Hepatocyte (in vitro differentiated cells): ENCODE measurements around the gene BTN1A1. TPM values are rescaled to one million over a fixed set of nuclear protein-coding genes. Genes with fewer than 3 reads are reported as not detected.

Experiments
- DNase-seq: peaks from one replicate; pipeline ENCODE4 v3.0.0-alpha.2; 2016; ENCODE audit warnings: low spot score
- H2AFZ ChIP-seq: fragments of 200-600 bp; sonication (generic); 2 replicates; pipeline ENCODE4 v1.6.0; 2016; ENCODE audit warnings: antibody characterized with exemption, mild to moderate bottlenecking
- H3K27ac ChIP-seq: fragments of 200-600 bp; sonication (generic); 2 replicates; pipeline ENCODE4 v1.5.1; 2016; ENCODE audit warnings: mild to moderate bottlenecking
- H3K27me3 ChIP-seq: fragments of 200-600 bp; sonication (generic); 2 replicates; pipeline ENCODE4 v1.6.1; 2016
- H3K36me3 ChIP-seq: fragments of 200-600 bp; sonication (generic); replicated peaks from 2 replicates; pipeline ENCODE4 v1.5.1; 2016; ENCODE audit warnings: low read depth; ENCODE audit not compliant: insufficient read depth
- H3K4me1 ChIP-seq: fragments of 200-600 bp; sonication (generic); 2 replicates; pipeline ENCODE4 v1.5.1; 2016; ENCODE audit warnings: mild to moderate bottlenecking, moderate library complexity; ENCODE audit not compliant: insufficient read depth
- H3K4me2 ChIP-seq: fragments of 200-600 bp; sonication (generic); 2 replicates; pipeline ENCODE4 v1.6.0; 2016
- H3K4me3 ChIP-seq: fragments of 200-600 bp; sonication (generic); 2 replicates; pipeline ENCODE4 v1.5.1; 2016; ENCODE audit warnings: mild to moderate bottlenecking
- H3K79me2 ChIP-seq: fragments of 200-600 bp; sonication (generic); 2 replicates; pipeline ENCODE4 v1.6.0; 2017; ENCODE audit warnings: mild to moderate bottlenecking
- H3K9me2 ChIP-seq: fragments of 200-600 bp; sonication (generic); replicated peaks from 2 replicates; pipeline ENCODE4 v1.6.0; 2017; ENCODE audit warnings: mild to moderate bottlenecking; ENCODE audit not compliant: insufficient read depth
- H3K9me3 ChIP-seq: fragments of 200-600 bp; sonication (generic); 2 replicates; pipeline ENCODE4 v1.5.1; 2016; ENCODE audit warnings: low read depth, mild to moderate bottlenecking
- H4K20me1 ChIP-seq: fragments of 200-600 bp; sonication (generic); 2 replicates; pipeline ENCODE4 v1.6.0; 2016; ENCODE audit warnings: mild to moderate bottlenecking; ENCODE audit not compliant: insufficient read depth, poor library complexity, severe bottlenecking
- CTCF ChIP-seq: fragments of 200-600 bp; sonication (generic); IDR thresholded peaks from 2 replicates; pipeline ENCODE4 v1.5.1; 2016; ENCODE audit warnings: antibody characterized with exemption, mild to moderate bottlenecking; ENCODE audit not compliant: poor library complexity
- EZH2 ChIP-seq: fragments of 200-600 bp; sonication (generic); IDR thresholded peaks from 2 replicates; pipeline ENCODE4 v1.6.1; 2016; ENCODE audit warnings: antibody characterized with exemption, mild to moderate bottlenecking, borderline replicate concordance
- EZH2phosphoT487 ChIP-seq: fragments of 200-600 bp; sonication (generic); IDR thresholded peaks from one replicate; pipeline ENCODE4 v1.6.1; 2018; ENCODE audit warnings: antibody characterized with exemption, mild to moderate bottlenecking, low read depth, moderate library complexity; ENCODE audit not compliant: unreplicated experiment, severe bottlenecking
- WGBS: methylation state at CpG from one replicate; pipeline ENCODE4 v1.1.6; 2016; ENCODE audit warnings: low lambda C conversion rate; ENCODE audit errors: missing lambda C conversion rate; 5-methylcytosine and 5-hydroxymethylcytosine counted together
- polyA plus RNA-seq: library from polyadenylated mRNA; unstranded; fragments of >200 nt; fragmentation: Nextera tagmentation; extraction: Ambion mirVana; gene quantifications from 2 replicates; pipeline ENCODE4 v1.2.1, GENCODE V29; 2016
- total RNA-seq: library from RNA; depleted of rRNA; stranded (reverse); fragments of >200 nt; gene quantifications from 2 replicates; pipeline ENCODE4 v1.2.3, GENCODE V29; 2014

The BTN1A1 gene
- total and polyA plus RNA-seq, 2 experiments from 2014 or later, result 0.59 to 0.60 TPM

DNA sequence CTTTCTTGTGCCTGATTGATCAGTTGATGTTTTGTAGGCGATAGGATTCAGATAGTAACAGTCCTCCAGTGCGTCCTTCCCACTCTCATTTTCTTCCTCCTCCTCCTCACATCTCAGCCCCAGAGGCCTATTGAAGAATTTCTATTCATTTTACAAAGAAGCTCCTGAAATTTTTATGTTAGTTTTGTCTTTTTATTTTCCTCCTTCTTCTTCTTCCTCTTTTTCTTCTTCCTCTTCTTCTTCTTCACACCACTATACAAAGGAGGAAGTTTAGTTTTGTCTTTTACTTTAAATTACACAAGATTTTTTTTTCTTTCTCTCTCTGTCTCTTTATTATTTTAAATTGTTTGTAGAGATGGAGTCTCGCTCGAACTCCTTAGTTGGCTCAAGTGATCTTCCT is 23.2 kb upstream of the BTN1A1 start:
- H2AFZ ChIP-seq, result no peak overlapping the region
- no peak overlapping the region for H3K4me3 ChIP-seq
- peaks cover 16% of the 10 kb centered on the region for H3K4me1 ChIP-seq
- DNase-seq, result no peak
- no peaks in the 10 kb centered on the region for H3K9me3 ChIP-seq
- H3K4me2 ChIP-seq, result no peak overlapping the region
- H3K79me2 ChIP-seq, result no peaks in the 10 kb centered on the region
- no peaks in the 10 kb centered on the region for H3K36me3 ChIP-seq
- no peak for TF ChIP-seq EZH2phosphoT487
- TF ChIP-seq CTCF, result no peak
- TF ChIP-seq EZH2, result no peak
- no peaks in the 10 kb centered on the region for H3K9me2 ChIP-seq
- H4K20me1 ChIP-seq, result no peaks in the 10 kb centered on the region
- WGBS, result 92% methylated on average over 4 of the region's 4 CpGs
- H3K27me3 ChIP-seq, result no peaks in the 10 kb centered on the region
- no peak overlapping the region for H3K27ac ChIP-seq

- H3K27me3 ChIP-seq, result no peaks in the 10 kb centered on the region
- H3K9me2 ChIP-seq, result no peaks in the 10 kb centered on the region
- H3K79me2 ChIP-seq, result no peaks in the 10 kb centered on the region
- H3K4me1 ChIP-seq, result peaks cover 16% of the 10 kb centered on the region
- DNase-seq, result no peak
- H3K9me3 ChIP-seq, result no peaks in the 10 kb centered on the region
- H2AFZ ChIP-seq, result no peak overlapping the region
- no peaks in the 10 kb centered on the region for H3K36me3 ChIP-seq
- H3K27ac ChIP-seq, result no peak overlapping the region
- no peaks in the 10 kb centered on the region for H4K20me1 ChIP-seq
- no peak overlapping the region for H3K4me3 ChIP-seq
- H3K4me2 ChIP-seq, result no peak overlapping the region
- WGBS, result 58% methylated on average over 1 of the region's 1 CpG
- TF ChIP-seq EZH2phosphoT487, result no peak
- TF ChIP-seq CTCF, result no peak
- no peak for TF ChIP-seq EZH2
Observed at GRCh38 chr6:26477426-26477825, 22.7 kb upstream of the BTN1A1 start.

GRCh38 chr6:26478100-26478984 is 21.8 kb upstream of the BTN1A1 start:
- TF ChIP-seq CTCF (no peak), EZH2phosphoT487 (no peak), EZH2 (no peak)
- 75% methylated on average over 2 of the region's 2 CpGs for WGBS
- Histone ChIP-seq H3K36me3 (no peaks in the 10 kb centered on the region), H3K9me3 (no peaks in the 10 kb centered on the region), H3K27me3 (no peaks in the 10 kb centered on the region), H3K4me2 (no peak overlapping the region), H3K4me1 (peaks cover 16% of the 10 kb centered on the region), H2AFZ (no peak overlapping the region), H3K27ac (no peak overlapping the region), H3K4me3 (no peak overlapping the region), H3K79me2 (no peaks in the 10 kb centered on the region), H4K20me1 (no peaks in the 10 kb centered on the region), H3K9me2 (no peaks in the 10 kb centered on the region)
- DNase-seq, result no peak
